Measurements from ENCODE around the gene DNAJA3.

DNA sequence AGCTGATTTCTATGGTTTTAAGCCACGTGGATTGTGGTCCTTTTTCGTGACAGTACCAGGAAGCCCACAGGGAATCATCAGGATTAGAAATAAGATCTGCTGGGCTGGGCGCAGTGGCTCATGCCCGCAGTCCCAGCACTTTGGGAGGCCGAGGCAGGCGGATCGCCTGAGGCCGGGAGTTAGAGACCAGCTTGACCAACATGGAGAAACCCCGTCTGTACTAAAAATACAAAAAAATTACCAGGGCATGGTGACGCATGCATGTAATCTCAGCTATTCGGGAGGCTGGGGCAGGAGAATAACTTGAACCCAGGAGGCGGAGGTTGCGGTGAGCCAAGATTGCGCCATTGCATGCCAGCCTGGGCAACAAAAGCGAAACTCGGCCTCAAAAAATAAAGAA is 42.2 kb downstream of the DNAJA3 start:
- TF ChIP-seq EZH2 (IDR thresholded peaks at IDR 0.05; ENCODE audit: insufficient read depth, poor library complexity, severe bottlenecking) (no peak), EZH2phosphoT487 (IDR thresholded peaks at IDR 0.05; ENCODE audit: insufficient read depth, low read depth) (no peak)
